Ishikawa (cell line): Measurements from ENCODE around the gene BPGM.
A peak's percentile ranks its signal among the peaks of the same experiment; 100 is the strongest.

Experiments used
- CEBPB ChIP-seq: IDR thresholded peaks from 2 replicates; pipeline ENCODE4 v1.6.1; 2012
- CREB1 ChIP-seq: IDR thresholded peaks from 2 replicates; pipeline ENCODE4 v1.6.1; 2012; ENCODE audit warnings: low read depth
- EGR1 ChIP-seq: IDR thresholded peaks from 2 replicates; pipeline ENCODE4 v1.6.1; 2012
- EP300 ChIP-seq: IDR thresholded peaks from 2 replicates; pipeline ENCODE4 v1.6.1; 2012; ENCODE audit warnings: borderline replicate concordance
- FOXM1 ChIP-seq: IDR thresholded peaks from 2 replicates; pipeline ENCODE4 v1.6.1; 2012; ENCODE audit warnings: low read depth, borderline replicate concordance
- MAX ChIP-seq: IDR thresholded peaks from 2 replicates; pipeline ENCODE4 v1.6.1; 2012
- NFIC ChIP-seq: IDR thresholded peaks from 2 replicates; pipeline ENCODE4 v1.6.1; 2012
- RAD21 ChIP-seq: IDR thresholded peaks from 2 replicates; pipeline ENCODE4 v1.6.1; 2012; ENCODE audit warnings: low read depth
- REST ChIP-seq: IDR thresholded peaks from 2 replicates; pipeline ENCODE4 v1.6.1; 2012; ENCODE audit warnings: low read depth, mild to moderate bottlenecking
- TAF1 ChIP-seq: IDR thresholded peaks from 2 replicates; pipeline ENCODE4 v1.6.1; 2012; ENCODE audit warnings: low read depth, mild to moderate bottlenecking
- TCF12 ChIP-seq: IDR thresholded peaks from 2 replicates; pipeline ENCODE4 v1.6.1; 2012; ENCODE audit warnings: low read depth
- TEAD4 ChIP-seq: IDR thresholded peaks from 2 replicates; pipeline ENCODE4 v1.6.1; 2012
- USF1 ChIP-seq: IDR thresholded peaks from 2 replicates; pipeline ENCODE4 v1.6.1; 2012
- YY1 ChIP-seq: IDR thresholded peaks from 2 replicates; pipeline ENCODE4 v1.6.1; 2012; ENCODE audit warnings: low read depth
- ZBTB7A ChIP-seq: IDR thresholded peaks from 2 replicates; pipeline ENCODE4 v1.6.1; 2012; ENCODE audit warnings: low read depth

BPGM gene

GRCh38 chr7:134646425-134647305 is at the start of gene BPGM:
TSS of gene BPGM (plus strand) at chr7:134646853. CDS start at chr7:134661508, 14,655 bp downstream.
- TF ChIP-seq ZBTB7A (no peak), TAF1 (peak; percentile 84), EP300 (no peak), YY1 (peak; percentile 77), FOXM1 (no peak), USF1 (no peak), MAX (peak; percentile 53; the same call in 1 of the 2 replicates), NFIC (no peak), EGR1 (peak; percentile 26; the same call in 1 of the 2 replicates), RAD21 (no peak), CREB1 (peak; percentile 54), TEAD4 (no peak), CEBPB (no peak), REST (no peak), TCF12 (no peak)

- TF ChIP-seq REST, result no peak
- no peak for TF ChIP-seq ZBTB7A
- TF ChIP-seq FOXM1, result no peak
- no peak for TF ChIP-seq USF1
- TF ChIP-seq EP300, result no peak
- TF ChIP-seq MAX, result no peak
- no peak for TF ChIP-seq TEAD4
- no peak for TF ChIP-seq CREB1
- TF ChIP-seq NFIC, result no peak
- TF ChIP-seq EGR1, result no peak
- TF ChIP-seq CEBPB, result no peak
- TF ChIP-seq YY1, result no peak
- no peak for TF ChIP-seq TAF1
These were observed 47.3 kb upstream of the BPGM start for GRCh38 chr7:134599371-134599770.

- no peak for TF ChIP-seq TEAD4
- TF ChIP-seq REST, result no peak
These were observed 45.2 kb upstream of the BPGM start for GRCh38 chr7:134601459-134601858.

- no peak for TF ChIP-seq YY1
- TF ChIP-seq TAF1, result no peak
- no peak for TF ChIP-seq USF1
- no peak for TF ChIP-seq TEAD4
- TF ChIP-seq CREB1, result no peak
- no peak for TF ChIP-seq REST
- TF ChIP-seq NFIC, result no peak
- TF ChIP-seq TCF12, result no peak
- no peak for TF ChIP-seq EP300
- no peak for TF ChIP-seq EGR1
- no peak for TF ChIP-seq CEBPB
- no peak for TF ChIP-seq MAX
- no peak for TF ChIP-seq ZBTB7A
- TF ChIP-seq RAD21, result no peak
- no peak for TF ChIP-seq FOXM1
These were observed 43.7 kb upstream of the BPGM start for GRCh38 chr7:134602881-134603451.
